Measurements from ENCODE around the gene WWC2.

WWC2 gene

GRCh38 chr4:183097231-183098018, 1.6 kb upstream of the WWC2 start:
- DNase-seq: no peak
- H2AFZ ChIP-seq (ENCODE audit: low read depth, low read length): no peak overlapping the region

DNA sequence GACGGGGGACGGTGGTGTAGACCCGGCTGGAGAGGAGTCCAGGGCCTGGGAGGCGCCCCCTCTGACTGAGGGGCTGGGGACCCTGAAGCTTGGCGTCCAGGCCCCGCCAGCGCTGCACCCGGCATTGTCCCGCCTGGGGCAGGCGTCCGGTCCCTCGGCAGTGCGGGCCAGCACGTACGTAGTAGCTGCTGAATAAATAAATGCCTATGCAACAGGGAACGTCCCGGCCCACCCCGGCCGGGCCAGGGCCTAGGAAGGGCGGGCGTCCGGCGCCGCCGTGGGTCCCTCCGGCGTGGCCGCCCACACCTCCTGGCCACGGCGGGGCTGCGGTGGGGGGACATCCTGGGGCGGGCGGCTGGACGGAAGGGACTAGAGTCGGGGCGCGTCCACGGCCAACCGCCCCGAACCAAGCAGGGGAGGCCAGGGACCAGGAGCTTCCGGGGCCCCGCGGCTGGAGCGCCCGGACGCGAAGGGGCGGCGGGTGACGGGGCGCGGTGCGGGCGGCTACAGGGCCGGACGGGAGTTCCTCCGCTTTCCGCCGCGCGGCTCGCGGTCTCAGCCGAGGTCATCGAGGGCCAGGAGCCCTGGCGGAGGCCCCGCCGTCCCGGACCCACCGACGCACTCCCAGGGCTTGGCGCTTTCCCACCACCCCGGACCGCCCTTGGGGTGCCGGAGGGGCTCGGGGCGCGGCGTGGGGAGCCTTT, 886 bp upstream of the WWC2 start:
- Histone ChIP-seq H3K27me3 (ENCODE audit: insufficient read depth, low read length, poor library complexity) (no peaks in the 10 kb centered on the region), H3K27ac (ENCODE audit: low read length) (no peak overlapping the region), H4K20me1 (ENCODE audit: insufficient read depth, low read length) (no peaks in the 10 kb centered on the region), H3K4me2 (ENCODE audit: insufficient read depth, low read length) (no peak overlapping the region), H3K9me3 (ENCODE audit: insufficient read depth, low read length, severe bottlenecking) (no peaks in the 10 kb centered on the region), H2AFZ (ENCODE audit: low read depth, low read length) (no peak overlapping the region), H3K79me2 (ENCODE audit: insufficient read depth, low read length) (no peaks in the 10 kb centered on the region), H3K9ac (ENCODE audit: low read depth, low read length) (no peak overlapping the region), H3K4me1 (ENCODE audit: insufficient read depth, low read length) (no peaks in the 10 kb centered on the region), H3K36me3 (ENCODE audit: insufficient read depth, low read length) (no peaks in the 10 kb centered on the region), H3K4me3 (ENCODE audit: low read depth in 1 of 2, low read length in 2 of 2) (no peak overlapping the region)
- no peak for DNase-seq
- no peak for ATAC-seq (ENCODE audit: insufficient read depth, low read depth)
- TF ChIP-seq, protein P1, sequence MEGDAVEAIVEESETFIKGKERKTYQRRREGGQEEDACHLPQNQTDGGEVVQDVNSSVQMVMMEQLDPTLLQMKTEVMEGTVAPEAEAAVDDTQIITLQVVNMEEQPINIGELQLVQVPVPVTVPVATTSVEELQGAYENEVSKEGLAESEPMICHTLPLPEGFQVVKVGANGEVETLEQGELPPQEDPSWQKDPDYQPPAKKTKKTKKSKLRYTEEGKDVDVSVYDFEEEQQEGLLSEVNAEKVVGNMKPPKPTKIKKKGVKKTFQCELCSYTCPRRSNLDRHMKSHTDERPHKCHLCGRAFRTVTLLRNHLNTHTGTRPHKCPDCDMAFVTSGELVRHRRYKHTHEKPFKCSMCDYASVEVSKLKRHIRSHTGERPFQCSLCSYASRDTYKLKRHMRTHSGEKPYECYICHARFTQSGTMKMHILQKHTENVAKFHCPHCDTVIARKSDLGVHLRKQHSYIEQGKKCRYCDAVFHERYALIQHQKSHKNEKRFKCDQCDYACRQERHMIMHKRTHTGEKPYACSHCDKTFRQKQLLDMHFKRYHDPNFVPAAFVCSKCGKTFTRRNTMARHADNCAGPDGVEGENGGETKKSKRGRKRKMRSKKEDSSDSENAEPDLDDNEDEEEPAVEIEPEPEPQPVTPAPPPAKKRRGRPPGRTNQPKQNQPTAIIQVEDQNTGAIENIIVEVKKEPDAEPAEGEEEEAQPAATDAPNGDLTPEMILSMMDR (IDR thresholded peaks at IDR 0.05; ENCODE audit: borderline replicate concordance, extremely low read depth, low read length, poor library complexity, severe bottlenecking): no peak
- no peak for TF ChIP-seq EZH2 (IDR thresholded peaks at IDR 0.05; ENCODE audit: borderline replicate concordance, low read depth, low read length, severe bottlenecking)

More at GRCh38 chr4:183097231-183098018, 1.6 kb upstream of the WWC2 start:
- H3K9ac ChIP-seq (ENCODE audit: low read depth, low read length): no peak overlapping the region
- H4K20me1 ChIP-seq (ENCODE audit: insufficient read depth, low read length): no peaks in the 10 kb centered on the region
- H3K36me3 ChIP-seq (ENCODE audit: insufficient read depth, low read length): no peaks in the 10 kb centered on the region
- no peaks in the 10 kb centered on the region for H3K9me3 ChIP-seq (ENCODE audit: insufficient read depth, low read length, severe bottlenecking)
- no peak overlapping the region for H3K4me3 ChIP-seq (ENCODE audit: low read depth in 1 of 2, low read length in 2 of 2)
- no peaks in the 10 kb centered on the region for H3K79me2 ChIP-seq (ENCODE audit: insufficient read depth, low read length)
- TF ChIP-seq, protein P1 (IDR thresholded peaks at IDR 0.05; ENCODE audit: borderline replicate concordance, extremely low read depth, low read length, poor library complexity, severe bottlenecking): no peak
- no peak for TF ChIP-seq EZH2 (IDR thresholded peaks at IDR 0.05; ENCODE audit: borderline replicate concordance, low read depth, low read length, severe bottlenecking)
- H3K4me1 ChIP-seq (ENCODE audit: insufficient read depth, low read length): no peaks in the 10 kb centered on the region
- no peak overlapping the region for H3K27ac ChIP-seq (ENCODE audit: low read length)
- H3K4me2 ChIP-seq (ENCODE audit: insufficient read depth, low read length): no peak overlapping the region
- H3K27me3 ChIP-seq (ENCODE audit: insufficient read depth, low read length, poor library complexity): no peaks in the 10 kb centered on the region
- ATAC-seq (ENCODE audit: insufficient read depth, low read depth): no peak

DNA sequence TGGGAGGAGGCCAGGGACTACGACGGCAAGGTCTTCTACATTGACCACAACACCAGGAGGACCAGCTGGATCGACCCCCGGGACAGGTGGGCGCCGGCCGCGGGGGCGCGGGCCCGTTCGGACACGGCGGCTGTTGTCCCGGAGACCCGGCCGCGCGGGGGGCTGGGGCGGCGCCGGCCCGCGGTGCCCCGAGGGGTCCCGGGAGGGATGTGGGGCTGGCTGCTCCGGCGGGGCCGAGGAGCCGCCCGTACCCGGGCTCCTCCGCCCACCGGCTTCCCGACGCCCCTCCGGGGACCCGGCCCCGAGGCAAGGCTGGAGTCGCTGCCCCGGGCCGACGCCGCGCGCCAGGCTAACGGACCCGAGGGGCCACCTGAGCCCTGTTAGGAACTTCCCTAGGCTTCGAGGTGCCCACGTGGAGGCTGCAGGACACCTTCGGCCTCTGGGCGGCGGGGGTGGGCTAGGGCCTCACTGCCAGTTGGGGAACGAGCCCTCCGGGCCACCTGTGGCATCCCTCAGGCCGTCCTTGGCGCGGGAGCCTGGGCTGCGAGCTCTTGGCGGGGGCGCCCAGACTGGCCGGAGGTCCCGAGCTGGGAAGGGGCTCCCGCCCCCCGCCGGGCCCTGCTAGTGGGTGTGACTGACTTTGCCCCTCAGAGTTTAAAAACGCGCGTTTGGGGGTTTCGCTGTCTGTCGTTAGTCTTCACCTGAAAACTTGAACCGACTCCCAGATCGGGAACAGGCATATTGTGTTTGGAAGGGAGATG, 660 bp downstream of the WWC2 start:
- ATAC-seq (ENCODE audit: insufficient read depth, low read depth) (no peak), DNase-seq (no peak)
- Histone ChIP-seq H2AFZ (ENCODE audit: low read depth, low read length) (no peak overlapping the region), H3K27ac (ENCODE audit: low read length) (no peak overlapping the region), H3K4me3 (ENCODE audit: low read depth in 1 of 2, low read length in 2 of 2) (no peak overlapping the region), H3K36me3 (ENCODE audit: insufficient read depth, low read length) (no peaks in the 10 kb centered on the region), H3K4me2 (ENCODE audit: insufficient read depth, low read length) (no peak overlapping the region), H3K9ac (ENCODE audit: low read depth, low read length) (no peak overlapping the region), H3K9me3 (ENCODE audit: insufficient read depth, low read length, severe bottlenecking) (no peaks in the 10 kb centered on the region), H4K20me1 (ENCODE audit: insufficient read depth, low read length) (no peaks in the 10 kb centered on the region), H3K27me3 (ENCODE audit: insufficient read depth, low read length, poor library complexity) (no peaks in the 10 kb centered on the region), H3K79me2 (ENCODE audit: insufficient read depth, low read length) (no peaks in the 10 kb centered on the region), H3K4me1 (ENCODE audit: insufficient read depth, low read length) (no peaks in the 10 kb centered on the region)
- no peak for TF ChIP-seq EZH2 (IDR thresholded peaks at IDR 0.05; ENCODE audit: borderline replicate concordance, low read depth, low read length, severe bottlenecking)
- TF ChIP-seq, protein P1 (IDR thresholded peaks at IDR 0.05; ENCODE audit: borderline replicate concordance, extremely low read depth, low read length, poor library complexity, severe bottlenecking): no peak
